HG03520 (cell line): ENCODE results near the gene RBM15.

Experiments
- ATAC-seq: cut with Tn5 transposase; IDR thresholded peaks from one replicate; pipeline ENCODE4 v1.9.1; 2021; ENCODE audit warnings: mild to moderate bottlenecking, moderate library complexity; ENCODE audit not compliant: unreplicated experiment

The RBM15 gene

DNA sequence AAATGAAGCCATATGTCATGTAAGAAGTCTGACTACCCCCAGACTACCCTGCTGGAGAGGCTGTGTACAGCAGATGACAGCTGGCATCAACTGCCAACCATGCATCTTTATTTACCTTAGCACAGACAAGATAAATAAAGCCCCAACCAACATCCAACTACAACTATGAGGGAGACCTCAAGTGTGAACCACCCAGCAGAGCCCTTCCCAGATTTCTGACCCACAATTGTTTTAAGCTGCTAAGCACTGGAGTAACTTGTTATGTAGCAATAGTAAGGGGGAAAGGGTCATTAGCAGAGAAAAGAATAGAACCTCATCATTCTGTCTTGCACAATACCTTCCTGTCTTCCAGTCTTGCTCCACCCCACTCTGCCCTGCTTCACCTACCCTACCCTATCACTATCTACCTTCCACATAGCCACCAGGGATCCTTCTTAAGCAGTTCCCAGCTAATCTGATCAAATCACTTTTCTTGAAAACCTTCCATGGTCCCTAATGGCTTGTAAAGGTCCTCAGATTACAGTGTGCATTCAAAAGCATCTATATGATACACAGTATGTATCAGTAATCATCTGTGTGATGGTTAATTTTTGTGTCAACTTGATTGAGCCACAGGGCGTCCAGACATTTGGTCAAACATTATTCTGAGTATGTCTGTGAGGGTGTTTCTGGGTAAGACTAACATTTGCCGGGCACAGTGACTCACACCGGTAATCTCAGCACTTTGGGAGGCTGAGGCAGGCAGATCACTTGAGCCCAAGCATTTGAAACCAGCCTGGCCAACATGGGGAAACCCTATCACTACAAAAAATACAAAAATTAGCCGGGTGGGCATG lies 19.6 kb upstream of the RBM15 start:
- ATAC-seq, result no peak

DNA sequence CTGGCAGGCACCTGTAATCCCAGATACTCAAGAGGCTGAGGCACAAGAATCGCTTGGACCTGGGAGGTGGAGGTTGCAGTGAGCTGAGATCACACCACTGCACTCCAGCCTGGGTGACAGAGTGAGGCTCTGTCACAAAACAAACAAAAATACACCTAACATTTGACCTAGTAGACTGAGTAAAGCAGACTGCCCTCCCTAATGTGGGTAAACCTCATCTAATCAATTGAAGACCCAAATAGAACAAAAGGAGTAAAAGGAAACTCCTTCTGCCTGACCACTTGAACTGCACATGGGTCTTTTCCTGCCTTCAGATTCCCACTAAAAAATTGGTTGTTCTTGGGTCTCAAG lies 19.0 kb upstream of the RBM15 start:
- ATAC-seq, result no peak

DNA sequence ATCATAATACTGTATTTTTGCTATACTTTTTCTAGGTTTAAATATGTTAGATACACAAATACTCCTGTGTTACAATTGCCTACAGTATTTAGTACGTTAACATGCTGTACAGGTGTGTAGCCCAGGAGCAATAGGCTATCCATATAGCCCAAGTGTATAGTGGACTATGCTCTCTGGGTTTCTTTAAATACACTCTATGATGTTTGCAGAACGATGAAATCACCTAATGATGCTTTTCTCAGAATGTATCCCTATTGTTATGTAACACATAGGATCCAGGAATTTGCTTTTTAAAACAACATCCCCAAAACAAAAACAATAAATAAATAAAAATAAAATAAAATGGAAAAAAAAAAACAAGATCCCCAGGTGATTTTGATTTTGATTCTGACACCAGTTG lies 18.1 kb upstream of the RBM15 start:
- no peak for ATAC-seq

DNA sequence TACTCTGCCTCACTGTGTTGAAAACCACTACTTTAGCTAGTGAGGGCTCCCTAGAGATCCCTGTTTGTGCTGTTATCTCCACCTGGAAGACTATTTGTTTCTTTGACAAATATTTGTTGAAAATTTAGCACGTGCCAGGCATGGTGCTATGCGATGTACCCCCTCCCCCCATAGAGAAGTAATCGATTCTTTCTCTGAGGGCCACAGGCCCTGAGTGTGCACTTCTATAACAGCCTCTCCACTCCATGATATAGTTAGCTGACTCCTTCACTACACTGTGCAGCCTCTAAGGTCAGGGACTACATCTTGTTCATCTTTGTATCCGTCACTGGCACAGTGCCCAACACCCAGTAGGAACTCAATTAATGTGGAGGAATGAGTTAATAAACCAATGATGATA lies 17.3 kb upstream of the RBM15 start:
- ATAC-seq, result no peak

DNA sequence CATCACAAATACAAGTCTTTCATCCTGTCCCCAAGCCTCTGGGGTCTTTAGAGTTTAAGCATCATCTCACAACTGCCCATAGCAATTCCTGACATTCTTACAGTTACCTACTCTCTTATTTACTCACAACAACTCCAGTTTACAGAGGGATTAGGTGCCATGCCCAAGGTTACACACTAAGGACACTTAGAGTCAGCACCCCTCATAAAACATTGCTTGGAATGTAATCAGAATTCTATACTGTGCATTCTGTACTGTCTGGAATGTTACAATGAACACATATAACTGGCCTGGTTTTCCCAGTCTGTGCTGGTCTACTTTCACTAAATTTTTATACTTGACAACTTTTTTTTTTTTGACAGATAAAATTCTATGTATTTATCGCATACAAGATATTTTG lies 14.5 kb upstream of the RBM15 start:
- no peak for ATAC-seq

DNA sequence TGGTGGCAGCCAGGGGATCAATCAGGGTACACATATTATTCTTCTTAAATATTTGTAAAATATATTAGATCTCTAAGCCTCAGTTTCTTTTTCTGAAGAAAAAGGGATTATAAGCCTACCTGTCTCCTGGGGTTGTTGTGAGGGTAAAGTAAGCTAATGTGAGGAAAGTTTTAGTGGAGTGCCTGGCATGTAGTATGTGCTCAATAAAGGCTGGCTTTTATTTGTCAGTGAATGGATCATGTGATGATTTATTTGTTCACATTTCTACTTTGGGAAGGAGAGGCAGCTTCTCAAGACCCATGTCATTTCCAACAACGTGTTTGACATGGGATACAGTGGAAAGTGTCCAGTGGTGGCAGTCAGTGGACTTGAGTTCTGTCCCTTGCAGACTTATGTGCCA lies 12.4 kb upstream of the RBM15 start:
- ATAC-seq, result no peak

DNA sequence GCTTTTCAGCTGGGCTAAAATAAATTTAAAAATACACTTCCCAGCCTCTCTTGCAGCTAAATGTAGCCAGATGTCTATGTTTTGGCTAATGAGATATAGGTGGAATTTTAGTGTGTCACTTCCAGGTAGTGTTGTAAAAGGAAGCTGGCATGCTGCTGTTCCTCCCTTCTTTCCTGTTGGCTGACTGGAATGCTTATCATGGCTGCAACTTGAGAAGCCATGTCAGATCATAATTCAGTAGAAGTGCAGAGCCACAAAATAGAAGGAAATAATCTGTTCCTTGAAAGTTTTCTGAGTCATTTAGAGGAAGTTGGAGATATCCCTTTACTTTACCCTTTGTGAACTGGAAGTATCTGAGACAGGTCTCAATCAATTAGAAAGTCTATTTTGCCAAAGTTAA lies 10.9 kb upstream of the RBM15 start:
- ATAC-seq, result no peak

DNA sequence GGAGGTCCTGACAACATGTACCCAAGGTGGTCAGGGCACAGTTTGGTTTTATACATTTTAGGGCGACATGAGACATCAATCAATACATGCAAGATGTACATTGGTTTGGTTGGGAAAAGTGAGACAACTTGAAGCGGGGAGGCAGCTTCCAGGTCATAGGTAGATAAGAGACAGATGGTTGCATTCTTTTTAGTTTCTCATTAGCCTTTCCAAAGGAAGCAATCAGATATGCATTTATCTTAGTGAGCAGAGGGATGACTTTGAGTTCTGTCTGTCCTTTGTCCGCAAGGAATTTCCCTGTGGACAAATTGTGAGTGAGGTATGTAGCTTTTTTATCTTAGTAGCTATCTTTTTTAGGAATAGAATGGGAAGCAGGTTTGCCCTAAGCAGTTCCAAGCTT lies 10.5 kb upstream of the RBM15 start:
- no peak for ATAC-seq

DNA sequence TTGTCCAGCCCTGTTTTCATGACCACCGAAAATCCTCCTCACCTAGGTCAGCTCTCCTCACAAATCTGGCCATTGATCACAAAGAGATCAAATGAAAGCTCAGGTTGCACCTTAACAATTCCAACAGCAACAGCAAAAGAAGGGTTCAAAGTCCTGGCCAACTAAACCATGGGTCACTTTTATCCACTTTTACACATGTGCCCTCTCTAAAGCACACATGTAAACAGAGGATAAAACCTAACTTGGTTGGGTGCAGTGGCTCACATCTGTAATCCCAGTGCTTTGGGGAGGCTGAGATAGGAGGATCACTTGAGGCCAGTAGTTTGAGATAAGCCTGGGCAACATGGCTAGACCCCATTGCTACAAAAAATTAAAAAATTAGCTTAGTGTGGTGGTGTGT lies 3.9 kb upstream of the RBM15 start:
- no peak for ATAC-seq

DNA sequence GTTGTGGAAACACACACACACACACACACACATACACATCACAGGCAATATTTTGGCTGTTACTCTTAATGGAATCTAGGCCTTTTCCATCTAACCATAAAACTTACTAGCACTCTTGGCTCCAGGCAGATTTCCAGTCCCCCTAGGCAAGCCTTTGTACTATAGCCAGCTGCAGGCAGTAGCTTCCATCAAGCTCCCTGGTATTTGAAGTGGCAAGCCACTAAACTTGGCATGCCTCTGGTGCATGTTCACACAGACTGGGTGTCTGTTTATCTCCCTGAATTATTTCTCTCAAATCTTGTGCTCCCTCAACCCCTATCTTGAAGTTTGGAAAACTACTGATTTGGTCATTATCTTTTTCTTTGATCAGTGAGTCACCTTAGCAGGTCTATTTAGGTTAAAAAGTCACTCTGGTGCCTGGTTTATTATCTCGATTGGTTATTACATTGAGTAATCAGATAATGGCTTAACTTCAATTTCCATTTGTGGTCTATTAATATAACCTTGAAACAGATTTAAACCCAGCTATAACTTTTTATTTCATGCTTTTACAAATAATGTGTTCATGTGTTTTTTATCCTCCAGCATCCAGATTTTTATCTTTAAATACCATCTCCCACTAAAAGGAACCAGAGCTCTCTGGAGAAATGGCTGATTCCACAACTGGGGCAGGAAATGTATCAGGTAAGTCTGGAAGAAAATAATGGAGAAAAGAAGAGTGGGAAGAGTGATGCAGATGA lies 2.7 kb upstream of the RBM15 start:
- no peak for ATAC-seq

DNA sequence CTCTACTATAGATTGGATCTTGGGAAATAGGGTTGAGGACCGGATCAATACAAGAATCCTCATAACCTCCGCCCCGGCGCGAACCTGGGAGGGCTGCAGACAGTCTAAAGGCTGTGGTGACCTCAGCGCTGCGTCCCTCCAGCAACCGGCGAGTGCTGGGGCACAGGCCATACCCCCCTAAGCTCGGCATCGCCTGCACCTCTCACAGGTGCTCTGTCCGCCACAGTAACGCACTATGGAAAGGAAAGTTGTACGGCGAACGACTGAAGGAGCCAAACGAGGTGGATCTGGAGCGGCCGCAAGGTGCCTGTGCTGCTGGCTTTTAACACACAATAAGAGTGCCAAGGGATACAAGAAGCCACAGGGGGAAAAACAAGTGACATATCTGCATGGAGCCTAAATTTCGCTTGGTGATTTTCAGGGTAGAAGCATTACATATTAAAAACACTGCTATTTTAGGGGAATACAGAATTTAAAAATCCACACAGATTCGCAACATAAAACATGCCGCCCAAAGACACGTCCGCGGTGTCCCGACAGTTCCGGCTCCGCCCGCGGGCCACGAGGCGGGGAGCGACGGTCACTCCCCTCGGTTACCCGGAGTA lies 1.4 kb upstream of the RBM15 start:
- ATAC-seq, result no peak

DNA sequence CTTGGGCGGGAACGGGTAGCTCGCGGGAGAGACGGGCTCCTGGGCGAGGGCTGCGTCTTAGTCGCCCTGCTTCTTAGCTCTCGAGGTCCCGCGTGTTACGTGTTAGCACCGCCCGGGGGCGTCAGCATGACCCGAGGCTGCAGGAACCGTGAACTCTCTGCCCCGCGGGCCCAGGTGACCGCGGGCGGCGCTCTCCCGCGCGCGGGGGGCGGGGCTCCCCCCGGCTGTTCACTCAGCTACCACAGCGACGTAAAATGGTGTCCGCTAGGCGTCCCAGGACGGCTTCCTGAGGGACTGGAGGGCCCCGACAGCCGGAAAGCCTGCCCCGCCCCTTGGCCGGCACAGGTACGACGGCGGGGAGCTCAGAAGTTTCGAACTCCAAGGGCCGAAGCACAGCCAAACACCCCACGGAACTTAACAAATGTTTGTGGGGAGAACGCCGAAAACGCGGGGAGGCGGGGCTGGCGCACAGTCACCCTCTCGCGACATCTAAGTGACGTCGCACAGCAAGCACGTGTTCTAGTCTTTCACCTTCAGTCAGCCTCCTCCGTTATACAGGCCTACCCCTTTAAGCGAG lies 780 bp upstream of the RBM15 start:
- peak; percentile 67 for ATAC-seq

DNA sequence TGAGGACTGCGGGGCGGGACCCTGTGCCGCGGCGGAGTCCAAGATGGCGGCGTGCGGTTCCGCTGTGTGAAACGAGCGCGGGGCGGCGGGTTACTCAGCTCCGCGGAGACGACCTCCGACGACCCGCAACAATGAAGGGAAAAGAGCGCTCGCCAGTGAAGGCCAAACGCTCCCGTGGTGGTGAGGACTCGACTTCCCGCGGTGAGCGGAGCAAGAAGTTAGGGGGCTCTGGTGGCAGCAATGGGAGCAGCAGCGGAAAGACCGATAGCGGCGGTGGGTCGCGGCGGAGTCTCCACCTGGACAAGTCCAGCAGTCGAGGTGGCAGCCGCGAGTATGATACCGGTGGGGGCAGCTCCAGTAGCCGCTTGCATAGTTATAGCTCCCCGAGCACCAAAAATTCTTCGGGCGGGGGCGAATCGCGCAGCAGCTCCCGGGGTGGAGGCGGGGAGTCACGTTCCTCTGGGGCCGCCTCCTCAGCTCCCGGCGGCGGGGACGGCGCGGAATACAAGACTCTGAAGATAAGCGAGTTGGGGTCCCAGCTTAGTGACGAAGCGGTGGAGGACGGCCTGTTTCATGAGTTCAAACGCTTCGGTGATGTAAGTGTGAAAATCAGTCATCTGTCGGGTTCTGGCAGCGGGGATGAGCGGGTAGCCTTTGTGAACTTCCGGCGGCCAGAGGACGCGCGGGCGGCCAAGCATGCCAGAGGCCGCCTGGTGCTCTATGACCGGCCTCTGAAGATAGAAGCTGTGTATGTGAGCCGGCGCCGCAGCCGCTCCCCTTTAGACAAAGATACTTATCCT lies 430 bp downstream of the RBM15 start:
- ATAC-seq, result no peak

DNA sequence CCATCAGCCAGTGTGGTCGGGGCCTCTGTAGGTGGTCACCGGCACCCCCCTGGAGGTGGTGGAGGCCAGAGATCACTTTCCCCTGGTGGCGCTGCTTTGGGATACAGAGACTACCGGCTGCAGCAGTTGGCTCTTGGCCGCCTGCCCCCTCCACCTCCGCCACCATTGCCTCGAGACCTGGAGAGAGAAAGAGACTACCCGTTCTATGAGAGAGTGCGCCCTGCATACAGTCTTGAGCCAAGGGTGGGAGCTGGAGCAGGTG lies 961 bp downstream of the RBM15 start:
- ATAC-seq, result no peak

DNA sequence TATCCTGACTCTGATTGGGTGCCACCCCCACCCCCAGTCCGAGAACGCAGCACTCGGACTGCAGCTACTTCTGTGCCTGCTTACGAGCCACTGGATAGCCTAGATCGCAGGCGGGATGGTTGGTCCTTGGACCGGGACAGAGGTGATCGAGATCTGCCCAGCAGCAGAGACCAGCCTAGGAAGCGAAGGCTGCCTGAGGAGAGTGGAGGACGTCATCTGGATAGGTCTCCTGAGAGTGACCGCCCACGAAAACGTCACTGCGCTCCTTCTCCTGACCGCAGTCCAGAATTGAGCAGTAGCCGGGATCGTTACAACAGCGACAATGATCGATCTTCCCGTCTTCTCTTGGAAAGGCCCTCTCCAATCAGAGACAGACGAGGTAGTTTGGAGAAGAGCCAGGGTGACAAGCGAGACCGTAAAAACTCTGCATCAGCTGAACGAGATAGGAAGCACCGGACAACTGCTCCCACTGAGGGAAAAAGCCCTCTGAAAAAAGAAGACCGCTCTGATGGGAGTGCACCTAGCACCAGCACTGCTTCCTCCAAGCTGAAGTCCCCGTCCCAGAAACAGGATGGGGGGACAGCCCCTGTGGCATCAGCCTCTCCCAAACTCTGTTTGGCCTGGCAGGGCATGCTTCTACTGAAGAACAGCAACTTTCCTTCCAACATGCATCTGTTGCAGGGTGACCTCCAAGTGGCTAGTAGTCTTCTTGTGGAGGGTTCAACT lies 2.1 kb downstream of the RBM15 start:
- no peak for ATAC-seq

DNA sequence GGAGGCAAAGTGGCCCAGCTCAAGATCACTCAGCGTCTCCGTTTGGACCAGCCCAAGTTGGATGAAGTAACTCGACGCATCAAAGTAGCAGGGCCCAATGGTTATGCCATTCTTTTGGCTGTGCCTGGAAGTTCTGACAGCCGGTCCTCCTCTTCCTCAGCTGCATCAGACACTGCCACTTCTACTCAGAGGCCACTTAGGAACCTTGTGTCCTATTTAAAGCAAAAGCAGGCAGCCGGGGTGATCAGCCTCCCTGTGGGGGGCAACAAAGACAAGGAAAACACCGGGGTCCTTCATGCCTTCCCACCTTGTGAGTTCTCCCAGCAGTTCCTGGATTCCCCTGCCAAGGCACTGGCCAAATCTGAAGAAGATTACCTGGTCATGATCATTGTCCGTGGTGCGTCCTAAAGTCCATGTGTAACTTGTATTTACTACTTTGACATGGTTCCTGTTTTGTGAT lies 2.7 kb downstream of the RBM15 start:
- no peak for ATAC-seq

DNA sequence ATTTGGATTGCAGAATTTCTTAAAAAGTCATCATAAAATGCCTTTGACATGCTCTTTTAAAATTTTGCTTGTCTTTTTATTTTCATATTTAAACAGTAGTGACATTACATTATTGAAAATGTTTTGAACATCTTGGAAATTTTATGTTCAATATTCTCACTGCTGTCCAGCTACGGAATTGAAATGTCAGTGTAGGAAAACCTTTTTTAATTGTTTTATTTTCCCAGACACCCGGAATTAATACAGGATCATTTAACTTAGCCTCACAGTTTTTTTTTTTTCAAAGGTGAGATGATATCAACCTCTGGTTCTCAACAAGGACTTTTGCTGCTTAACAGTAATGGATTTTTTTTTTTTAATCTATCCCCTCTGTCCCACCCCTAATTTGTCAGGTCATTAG lies 4.1 kb downstream of the RBM15 start:
- ATAC-seq, result no peak

DNA sequence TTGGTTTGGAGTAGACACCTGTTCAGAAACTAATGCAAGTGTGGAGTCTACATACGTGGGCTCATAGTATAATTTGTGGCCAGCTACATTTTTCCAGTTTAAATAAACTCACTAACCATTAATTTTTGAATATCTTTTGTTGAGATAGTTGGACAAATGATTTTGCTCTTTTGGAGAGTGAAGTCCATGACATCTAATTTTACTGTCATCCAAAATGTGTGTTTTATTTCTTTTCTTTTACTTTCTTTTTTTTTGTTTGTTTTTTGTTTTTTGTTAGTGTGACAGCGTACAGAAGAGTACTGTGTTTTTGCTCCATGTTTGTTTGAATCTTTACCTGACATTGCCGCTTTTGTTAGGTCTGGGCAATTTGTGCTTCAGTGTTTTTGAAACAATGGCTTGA lies 5.0 kb downstream of the RBM15 start:
- no peak for ATAC-seq

DNA sequence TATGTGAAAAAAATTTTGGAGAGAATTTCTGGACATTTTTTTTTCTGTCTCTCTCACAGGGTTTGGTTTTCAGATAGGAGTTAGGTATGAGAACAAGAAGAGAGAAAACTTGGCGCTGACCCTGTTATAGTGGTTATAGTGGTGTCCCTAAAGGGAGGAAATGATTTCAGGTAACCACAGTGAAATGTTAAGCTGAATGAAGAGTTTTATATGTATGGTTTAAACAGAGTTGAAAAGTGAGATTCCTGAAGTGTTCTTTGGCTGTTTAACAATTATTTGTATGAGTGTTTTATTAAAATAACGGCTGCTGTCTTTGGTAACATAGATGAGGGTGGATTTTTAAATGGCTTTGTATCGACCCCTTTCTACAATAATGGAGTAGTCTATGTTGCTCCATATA lies 6.3 kb downstream of the RBM15 start:
- no peak for ATAC-seq

DNA sequence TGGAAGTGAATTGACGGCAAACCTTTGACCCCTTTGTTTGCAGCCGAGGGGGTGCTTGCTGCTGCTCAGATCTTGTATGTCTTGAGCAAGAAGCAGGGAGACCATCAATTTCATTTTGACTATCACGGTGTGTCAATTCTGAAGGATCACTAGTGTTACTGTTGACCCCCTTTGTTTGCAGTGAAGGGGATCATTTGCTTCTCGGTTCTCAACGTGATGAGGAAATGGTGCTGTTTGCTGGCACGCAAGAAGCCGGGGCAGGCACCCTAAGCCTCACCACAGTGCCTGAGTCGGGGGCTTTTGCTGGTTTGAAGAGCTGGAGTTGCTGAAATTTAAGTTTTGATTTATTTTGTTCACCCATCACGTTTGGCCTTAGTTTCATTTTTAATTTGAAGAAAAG lies 7.5 kb downstream of the RBM15 start:
- ATAC-seq, result no peak
